Measurements from ENCODE around the gene NNT.
A peak's percentile ranks its signal among the peaks of the same experiment; 100 is the strongest.
"Not testable (repeated sequence)": the region's sequence is repeated elsewhere in the genome, so short reads cannot be mapped to it uniquely, and the experiment has no call there.

NNT gene

GRCh38 chr5:43676083-43676840 lies 73.3 kb downstream of the NNT start:
- no peak for DNase-seq

GRCh38 chr5:43677253-43677652 lies 74.3 kb downstream of the NNT start:
- no peak for DNase-seq

GRCh38 chr5:43679214-43679613 lies 76.2 kb downstream of the NNT start:
- no peak for DNase-seq

- DNase-seq: no peak
Observed at GRCh38 chr5:43680286-43680685, 77.3 kb downstream of the NNT start.

GRCh38 chr5:43683884-43684471 lies 81.0 kb downstream of the NNT start:
- no peak for DNase-seq

- DNase-seq: no peak
Observed at GRCh38 chr5:43685252-43685950, 82.4 kb downstream of the NNT start.

- DNase-seq: no peak
Observed at GRCh38 chr5:43687275-43687674, 84.3 kb downstream of the NNT start.

- no peak for DNase-seq
Observed at GRCh38 chr5:43691275-43691674, 88.3 kb downstream of the NNT start.

- no peak for DNase-seq
Observed at GRCh38 chr5:43691893-43692292, 88.9 kb downstream of the NNT start.

GRCh38 chr5:43693411-43693810 lies 90.4 kb downstream of the NNT start:
- no peak for DNase-seq

GRCh38 chr5:43694027-43694426 lies 91.0 kb downstream of the NNT start:
- no peak for DNase-seq

GRCh38 chr5:43696444-43696843 lies 93.5 kb downstream of the NNT start:
- not testable (repeated sequence) for DNase-seq

- no peak for DNase-seq
Observed at GRCh38 chr5:43699910-43700309, 96.9 kb downstream of the NNT start.

- DNase-seq: no peak
Observed at GRCh38 chr5:43700601-43701000, 97.6 kb downstream of the NNT start.

- no peak for DNase-seq
Observed at GRCh38 chr5:43701227-43701626, 98.2 kb downstream of the NNT start.

- DNase-seq: no peak
Observed at GRCh38 chr5:43702293-43702692, 99.3 kb downstream of the NNT start.

- no peak for DNase-seq
Observed at GRCh38 chr5:43702815-43703214, 99.8 kb downstream of the NNT start.

GRCh38 chr5:43704243-43704642 lies 101.3 kb downstream of the NNT start:
- DNase-seq: no peak

GRCh38 chr5:43706576-43706975 lies 103.6 kb downstream of the NNT start:
- DNase-seq: not testable (repeated sequence)

GRCh38 chr5:43711496-43711895 lies 108.5 kb downstream of the NNT start:
- no peak for DNase-seq

GRCh38 chr5:43712081-43712480 lies 109.1 kb downstream of the NNT start:
- no peak for DNase-seq

- not testable (repeated sequence) for DNase-seq
Observed at GRCh38 chr5:43719783-43720182, 116.8 kb downstream of the NNT start.

GRCh38 chr5:43728581-43728980 lies 125.6 kb downstream of the NNT start:
- no peak for DNase-seq

GRCh38 chr5:43729846-43730478 lies 127.0 kb downstream of the NNT start:
- DNase-seq: peak; percentile 5

All from midbrain (tissue), 1 donor.